C4-2B (cell line): ENCODE data around the gene SERPINA4.

ENCODE experiments used
- ZFX ChIP-seq: fragments of 450-650 bp; IDR thresholded peaks from 2 replicates; pipeline ENCODE4 v1.6.1; 2017
- TF ChIP-seq, protein P1 (sequence below): fragments of 450-650 bp; conservative IDR thresholded peaks from 2 replicates; pipeline ENCODE4 v1.5.1; 2017; ENCODE audit warnings: mild to moderate bottlenecking

DNA sequence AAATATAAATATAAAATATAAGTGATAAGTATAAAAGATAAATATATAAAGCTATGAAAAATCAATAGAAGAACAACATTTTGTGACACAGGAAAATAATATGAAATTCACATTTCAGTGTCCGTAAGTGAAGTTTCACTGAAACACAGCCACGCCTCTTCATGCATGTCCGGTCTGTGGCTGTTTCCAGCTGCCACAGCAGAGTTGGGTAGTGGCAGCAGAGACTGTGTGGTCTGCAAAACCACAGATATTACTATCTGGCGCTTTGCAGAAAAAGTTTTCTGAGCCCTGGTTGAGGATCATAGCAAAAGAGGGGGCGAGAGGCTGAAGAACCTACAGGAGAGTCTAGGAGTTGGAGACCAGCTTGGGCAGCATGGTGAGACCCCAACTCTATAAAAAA lies 780 bp downstream of the SERPINA4 start:
- TF ChIP-seq ZFX = no peak
- TF ChIP-seq, protein P1, sequence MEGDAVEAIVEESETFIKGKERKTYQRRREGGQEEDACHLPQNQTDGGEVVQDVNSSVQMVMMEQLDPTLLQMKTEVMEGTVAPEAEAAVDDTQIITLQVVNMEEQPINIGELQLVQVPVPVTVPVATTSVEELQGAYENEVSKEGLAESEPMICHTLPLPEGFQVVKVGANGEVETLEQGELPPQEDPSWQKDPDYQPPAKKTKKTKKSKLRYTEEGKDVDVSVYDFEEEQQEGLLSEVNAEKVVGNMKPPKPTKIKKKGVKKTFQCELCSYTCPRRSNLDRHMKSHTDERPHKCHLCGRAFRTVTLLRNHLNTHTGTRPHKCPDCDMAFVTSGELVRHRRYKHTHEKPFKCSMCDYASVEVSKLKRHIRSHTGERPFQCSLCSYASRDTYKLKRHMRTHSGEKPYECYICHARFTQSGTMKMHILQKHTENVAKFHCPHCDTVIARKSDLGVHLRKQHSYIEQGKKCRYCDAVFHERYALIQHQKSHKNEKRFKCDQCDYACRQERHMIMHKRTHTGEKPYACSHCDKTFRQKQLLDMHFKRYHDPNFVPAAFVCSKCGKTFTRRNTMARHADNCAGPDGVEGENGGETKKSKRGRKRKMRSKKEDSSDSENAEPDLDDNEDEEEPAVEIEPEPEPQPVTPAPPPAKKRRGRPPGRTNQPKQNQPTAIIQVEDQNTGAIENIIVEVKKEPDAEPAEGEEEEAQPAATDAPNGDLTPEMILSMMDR = no peak
